A673 (cell line): ENCODE results near the gene CMTM4. TPM values are rescaled to one million over a fixed set of nuclear protein-coding genes. Genes with fewer than 3 reads are reported as not detected.
"Not testable (repeated sequence)": the region's sequence is repeated elsewhere in the genome, so short reads cannot be mapped to it uniquely, and the experiment has no call there.

ENCODE experiments used
- BruUV-seq: library from RNA; stranded (reverse); fragments of 400-500 nt; replicated peaks from 2 replicates; lab custom pipeline; 2021; lab: Mats Ljungman, UMichigan
- CTCF ChIA-PET: fragments of 300-600 bp; sonication (Branson Sonifier 250); formaldehyde crosslinking; loops from one replicate; lab custom pipeline; 2022; ENCODE audit warnings: antibody characterized with exemption; lab: Charles Lee
- POLR2A ChIA-PET: fragments of 300-600 bp; sonication (Branson Sonifier 250); formaldehyde crosslinking; loops from one replicate; lab custom pipeline; 2022; ENCODE audit warnings: antibody characterized with exemption; ENCODE audit not compliant: low non-redundant PET; lab: Charles Lee
- DNase-seq: peaks from one replicate; pipeline ENCODE4 v3.0.0-alpha.2; 2015; ENCODE audit warnings: low spot score
- H3K27ac ChIP-seq: fragments of 200-600 bp; sonication (generic); 2 replicates; pipeline ENCODE4 v1.5.1; 2016; ENCODE audit warnings: mixed run types, low read depth, mild to moderate bottlenecking, mixed read lengths, antibody characterized with exemption, low read length; ENCODE audit not compliant: poor library complexity, severe bottlenecking
- H3K27me3 ChIP-seq: fragments of 200-600 bp; sonication (generic); replicated peaks from 2 replicates; pipeline ENCODE4 v1.6.1; 2017; ENCODE audit warnings: mixed run types, low read depth, mild to moderate bottlenecking, mixed read lengths, antibody characterized with exemption, low read length; ENCODE audit not compliant: insufficient read depth, poor library complexity
- H3K36me3 ChIP-seq: fragments of 200-600 bp; sonication (generic); 2 replicates; pipeline ENCODE4 v1.6.1; 2016; ENCODE audit warnings: mixed run types, mild to moderate bottlenecking, mixed read lengths, antibody characterized with exemption, low read length; ENCODE audit not compliant: insufficient read depth, poor library complexity, severe bottlenecking
- H3K4me1 ChIP-seq: fragments of 200-600 bp; sonication (generic); 2 replicates; pipeline ENCODE4 v1.6.1; 2017; ENCODE audit warnings: mixed run types, mild to moderate bottlenecking, mixed read lengths, antibody characterized with exemption, low read length; ENCODE audit not compliant: insufficient read depth, poor library complexity, severe bottlenecking
- H3K4me3 ChIP-seq: fragments of 200-600 bp; sonication (generic); 2 replicates; pipeline ENCODE4 v1.5.1; 2016; ENCODE audit warnings: low read depth, mixed run types, mild to moderate bottlenecking, mixed read lengths, low read length; ENCODE audit not compliant: poor library complexity, severe bottlenecking
- H3K9me3 ChIP-seq: fragments of 200-600 bp; sonication (generic); 2 replicates; pipeline ENCODE4 v1.6.1; 2016; ENCODE audit warnings: mixed run types, low read depth, mild to moderate bottlenecking, mixed read lengths, antibody characterized with exemption, low read length; ENCODE audit not compliant: poor library complexity, severe bottlenecking
- EZH2 ChIP-seq: fragments of 200-600 bp; sonication (generic); IDR thresholded peaks from 2 replicates; pipeline ENCODE4 v1.6.1; 2017; ENCODE audit warnings: borderline replicate concordance, low read depth, mild to moderate bottlenecking, mixed read lengths, antibody characterized with exemption, low read length; ENCODE audit not compliant: poor library complexity, severe bottlenecking
- intact Hi-C: fragments of 100-400 bp; cut with micrococcal nuclease; formaldehyde crosslinking; loops from one replicate; pipeline ENCODE4 v1.10.0; 2022; ENCODE audit not compliant: unreplicated experiment
- total RNA-seq: library from RNA; stranded (reverse); gene quantifications from 2 replicates; pipeline ENCODE4 v1.2.3, GENCODE V29; 2021
- TF ChIP-seq, protein P1 (sequence below): fragments of 300-800, 200-600 bp; sonication (generic); conservative IDR thresholded peaks from 2 replicates; pipeline ENCODE4 v1.5.1; 2017; ENCODE audit warnings: low read depth, mild to moderate bottlenecking, antibody characterized with exemption, low read length, moderate library complexity, mixed read lengths

CMTM4 gene
- total RNA-seq, 1 experiment from 2014 or later, result 30.3 TPM

DNA sequence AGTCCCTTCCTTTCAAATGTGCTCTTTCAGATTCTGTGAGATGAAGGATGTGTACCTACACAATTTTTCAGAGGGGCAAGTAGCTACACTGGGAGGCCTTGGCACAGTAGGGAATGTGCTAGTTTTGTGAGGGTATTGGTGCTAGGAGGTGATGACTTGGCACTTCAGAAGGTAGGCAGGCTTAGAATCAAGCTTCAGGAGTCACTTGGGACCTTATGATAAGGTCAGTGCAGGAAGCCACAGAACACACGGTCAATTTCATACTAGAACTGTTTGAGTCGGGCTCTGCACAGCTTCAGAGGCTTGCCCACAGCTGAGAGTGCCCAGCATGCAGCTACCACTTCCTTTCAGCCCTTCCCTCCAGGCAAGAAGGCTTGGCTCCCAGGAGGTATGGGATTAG, 124.2 kb downstream of the CMTM4 start:
- DNase-seq, result no peak
- no peak overlapping the region for H3K27ac ChIP-seq
- CTCF ChIA-PET, result no interaction called here
- TF ChIP-seq EZH2, result no peak
- POLR2A ChIA-PET, result no interaction called here
- H3K36me3 ChIP-seq, result peaks cover 3% of the 10 kb centered on the region
- no peaks in the 10 kb centered on the region for H3K4me1 ChIP-seq
- BruUV-seq, result no TSS peak
- H3K4me3 ChIP-seq, result no peak overlapping the region
- no peaks in the 10 kb centered on the region for H3K27me3 ChIP-seq
- no peaks in the 10 kb centered on the region for H3K9me3 ChIP-seq
- intact Hi-C loops, result no loop called here

DNA sequence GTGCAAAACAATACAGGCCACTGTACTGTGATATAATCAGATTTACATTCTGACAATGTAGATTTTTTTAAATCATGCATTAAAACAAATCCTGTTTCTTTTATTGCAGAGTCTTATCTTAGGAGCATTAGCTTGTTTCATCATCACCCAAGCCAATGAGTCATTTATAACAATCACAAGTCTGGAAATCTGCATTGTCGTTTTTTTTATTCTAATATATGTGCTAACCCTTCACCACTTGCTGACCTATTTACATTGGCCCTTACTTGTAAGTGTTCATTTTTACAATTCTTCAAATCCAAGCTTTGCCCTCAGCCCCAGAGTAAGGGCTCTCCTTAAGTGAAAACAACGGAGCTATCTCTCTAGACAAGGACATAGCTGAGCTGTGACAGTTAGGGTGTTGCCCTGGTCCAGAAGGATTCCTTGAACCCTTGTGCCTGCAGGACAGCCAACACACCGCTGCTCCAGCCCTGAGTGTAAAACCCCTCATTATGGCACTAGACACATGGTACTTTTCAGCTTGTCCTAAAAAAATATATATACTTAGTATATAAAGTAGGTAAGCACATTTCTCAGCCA, 126.6 kb downstream of the CMTM4 start:
- ChIA-PET POLR2A (interaction anchor here (0.6 kb wide), 2 partner anchors 13 to 259 kb away, joined by 3 to 4 read pairs; no protein-coding TSS in a partner anchor), CTCF (no interaction called here)
- Histone ChIP-seq H3K27ac (no peak overlapping the region), H3K9me3 (no peaks in the 10 kb centered on the region), H3K36me3 (peaks cover 4% of the 10 kb centered on the region), H3K4me3 (no peak overlapping the region), H3K27me3 (no peaks in the 10 kb centered on the region), H3K4me1 (no peaks in the 10 kb centered on the region)
- no TSS peak for BruUV-seq
- intact Hi-C loops, result no loop called here
- no peak for TF ChIP-seq EZH2
- no peak for DNase-seq

- no peak for TF ChIP-seq EZH2
- TF ChIP-seq, protein P1, sequence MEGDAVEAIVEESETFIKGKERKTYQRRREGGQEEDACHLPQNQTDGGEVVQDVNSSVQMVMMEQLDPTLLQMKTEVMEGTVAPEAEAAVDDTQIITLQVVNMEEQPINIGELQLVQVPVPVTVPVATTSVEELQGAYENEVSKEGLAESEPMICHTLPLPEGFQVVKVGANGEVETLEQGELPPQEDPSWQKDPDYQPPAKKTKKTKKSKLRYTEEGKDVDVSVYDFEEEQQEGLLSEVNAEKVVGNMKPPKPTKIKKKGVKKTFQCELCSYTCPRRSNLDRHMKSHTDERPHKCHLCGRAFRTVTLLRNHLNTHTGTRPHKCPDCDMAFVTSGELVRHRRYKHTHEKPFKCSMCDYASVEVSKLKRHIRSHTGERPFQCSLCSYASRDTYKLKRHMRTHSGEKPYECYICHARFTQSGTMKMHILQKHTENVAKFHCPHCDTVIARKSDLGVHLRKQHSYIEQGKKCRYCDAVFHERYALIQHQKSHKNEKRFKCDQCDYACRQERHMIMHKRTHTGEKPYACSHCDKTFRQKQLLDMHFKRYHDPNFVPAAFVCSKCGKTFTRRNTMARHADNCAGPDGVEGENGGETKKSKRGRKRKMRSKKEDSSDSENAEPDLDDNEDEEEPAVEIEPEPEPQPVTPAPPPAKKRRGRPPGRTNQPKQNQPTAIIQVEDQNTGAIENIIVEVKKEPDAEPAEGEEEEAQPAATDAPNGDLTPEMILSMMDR, result no peak
- DNase-seq, result no peak
- Histone ChIP-seq H3K4me3 (no peak overlapping the region), H3K9me3 (no peaks in the 10 kb centered on the region), H3K27me3 (no peaks in the 10 kb centered on the region), H3K4me1 (no peaks in the 10 kb centered on the region), H3K27ac (no peak overlapping the region), H3K36me3 (peaks cover 5% of the 10 kb centered on the region)
- intact Hi-C loops, result no loop called here
- ChIA-PET CTCF (no interaction called here), POLR2A (interaction anchor here (0.7 kb wide), 1 partner anchor 82 kb away, joined by 6 read pairs; no protein-coding TSS in a partner anchor)
- no TSS peak for BruUV-seq
These were observed 127.4 kb downstream of the CMTM4 start for GRCh38 chr16:66569131-66569530.

DNA sequence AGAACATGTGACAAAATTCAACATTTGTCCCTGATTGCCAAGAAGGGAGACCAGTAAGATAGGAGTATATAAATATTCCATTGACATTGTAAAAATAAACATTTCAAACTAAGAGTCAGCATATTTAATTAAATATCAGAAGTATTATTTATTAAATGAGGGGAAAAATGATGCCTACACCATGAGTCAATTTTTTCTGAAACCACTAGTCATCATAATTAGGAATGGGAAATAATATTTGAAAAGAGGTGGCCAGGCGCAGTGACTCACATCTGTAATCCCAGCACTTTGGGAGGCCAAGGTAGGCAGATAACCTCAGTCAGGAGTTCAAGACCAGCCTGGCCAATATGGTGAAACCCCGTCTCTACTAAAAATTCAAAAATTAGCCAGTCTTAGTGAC, 128.2 kb downstream of the CMTM4 start:
- BruUV-seq, result no TSS peak

GRCh38 chr16:66567270-66567669, 129.3 kb downstream of the CMTM4 start:
- H3K27me3 ChIP-seq, H3K9me3 ChIP-seq, H3K36me3 ChIP-seq, H3K4me3 ChIP-seq, H3K27ac ChIP-seq, H3K4me1 ChIP-seq, DNase-seq, intact Hi-C loops, POLR2A ChIA-PET, BruUV-seq, CTCF ChIA-PET: not testable (repeated sequence)

More for the DNA sequence above, 128.2 kb downstream of the CMTM4 start:
- Histone ChIP-seq H3K4me3 (no peak overlapping the region), H3K27me3 (no peaks in the 10 kb centered on the region), H3K27ac (no peak overlapping the region), H3K9me3 (no peaks in the 10 kb centered on the region), H3K4me1 (no peaks in the 10 kb centered on the region), H3K36me3 (peaks cover 8% of the 10 kb centered on the region)
- ChIA-PET POLR2A (no interaction called here), CTCF (no interaction called here)
- intact Hi-C loops, result no loop called here
- DNase-seq, result no peak
- TF ChIP-seq, protein P1, result no peak
- TF ChIP-seq EZH2, result no peak
